SK-N-SH (cell line): ENCODE data around the gene PRKCH. TPM values are rescaled to one million over a fixed set of nuclear protein-coding genes. Genes with fewer than 3 reads are reported as not detected.

Experiments used
- CTCF ChIA-PET: fragments of 300-600, 350-600 bp; formaldehyde crosslinking; extraction: SDS; loops from one replicate; lab custom pipeline; 2021; lab: Yijun Ruan, JAX
- POLR2A ChIA-PET: fragments of 350-600 bp; sonication (Branson Sonifier 250); formaldehyde crosslinking; extraction: SDS; loops from one replicate; lab custom pipeline; 2020; ENCODE audit warnings: antibody characterized with exemption, inconsistent platforms; lab: Yijun Ruan, JAX
- DNase-seq: peaks from one replicate; pipeline ENCODE4 v3.0.0; 2012
- H2AFZ ChIP-seq: fragments of 200-600 bp; sonication (generic); 2 replicates; pipeline ENCODE4 v1.8.1; 2016; ENCODE audit warnings: antibody characterized with exemption, mild to moderate bottlenecking, low read depth
- H3F3A ChIP-seq: fragments of 200-600 bp; sonication (generic); replicated peaks from 2 replicates; pipeline ENCODE3; 2016; ENCODE audit warnings: antibody characterized with exemption, mild to moderate bottlenecking; ENCODE audit not compliant: insufficient read depth
- H3K27ac ChIP-seq, 2 experiments: fragments of 200-500 bp in 1 of 2; fragments of 200-600 bp in 1 of 2; sonication (Bioruptor generic) in 1 of 2; sonication (generic), shearing (Covaris generic) in 1 of 2; 2 replicates each; pipeline versions ENCODE4 v1.5.1 to v1.6.1; 2014 to 2016; ENCODE audit warnings: low read depth in 2 of 2, inconsistent platforms in 1 of 2, low read length in 1 of 2, mild to moderate bottlenecking in 1 of 2, mixed read lengths in 1 of 2
- H3K27me3 ChIP-seq: fragments of 200-600 bp; sonication (generic), shearing (Covaris generic); 2 replicates; pipeline ENCODE4 v1.6.1; 2016; ENCODE audit warnings: mixed run types; ENCODE audit not compliant: insufficient read depth
- H3K36me3 ChIP-seq, 2 experiments: fragments of 200-500 bp in 1 of 2; fragments of 200-600 bp in 1 of 2; sonication (Bioruptor generic) in 1 of 2; sonication (generic) in 1 of 2; replicated peaks in 1 of 2; 2 replicates each; pipeline versions ENCODE3 to v1.5.1; 2014 to 2016; ENCODE audit warnings: low read length in 1 of 2, mild to moderate bottlenecking in 1 of 2; ENCODE audit not compliant: insufficient read depth in 2 of 2, control insufficient read depth in 1 of 2
- H3K4me1 ChIP-seq, 2 experiments: fragments of 200-500 bp in 1 of 2; fragments of 200-600 bp in 1 of 2; sonication (Bioruptor generic) in 1 of 2; sonication (generic), shearing (Covaris generic) in 1 of 2; 2 replicates each; pipeline versions ENCODE4 v1.5.1 to v1.6.1; 2014 to 2016; ENCODE audit warnings: low read depth in 1 of 2, low read length in 1 of 2, mixed run types in 1 of 2; ENCODE audit not compliant: insufficient read depth in 2 of 2, control insufficient read depth in 1 of 2
- H3K4me2 ChIP-seq: fragments of 200-600 bp; sonication (generic), shearing (Covaris generic); 2 replicates; pipeline ENCODE4 v1.6.1; 2017; ENCODE audit warnings: mixed run types
- H3K4me3 ChIP-seq, 2 experiments: fragments of 200-500 bp in 1 of 2; fragments of 200-600 bp in 1 of 2; sonication (Bioruptor generic) in 1 of 2; sonication (generic), shearing (Covaris generic) in 1 of 2; 2 replicates each; pipeline versions ENCODE4 v1.5.1 to v1.8.1; 2014 to 2016; ENCODE audit warnings: low read depth in 2 of 2, inconsistent platforms in 1 of 2, low read length in 1 of 2, mild to moderate bottlenecking in 1 of 2, mixed read lengths in 1 of 2, moderate library complexity in 1 of 2
- H3K79me2 ChIP-seq: fragments of 200-600 bp; sonication (generic); 2 replicates; pipeline ENCODE4 v1.8.1; 2017; ENCODE audit warnings: mild to moderate bottlenecking; ENCODE audit not compliant: insufficient read depth
- H3K9ac ChIP-seq: fragments of 200-600 bp; sonication (generic); 2 replicates; pipeline ENCODE4 v1.6.1; 2017; ENCODE audit warnings: mixed run types
- H3K9me2 ChIP-seq: fragments of 200-600 bp; sonication (generic); 2 replicates; pipeline ENCODE4 v1.6.1; 2017; ENCODE audit warnings: mixed run types
- H3K9me3 ChIP-seq: fragments of 200-600 bp; sonication (generic); 2 replicates; pipeline ENCODE4 v1.6.1; 2017; ENCODE audit warnings: mixed run types, mild to moderate bottlenecking, moderate library complexity
- H4K20me1 ChIP-seq: fragments of 200-600 bp; sonication (generic); 2 replicates; pipeline ENCODE4 v1.6.1; 2017; ENCODE audit warnings: mild to moderate bottlenecking, mixed run types; ENCODE audit not compliant: insufficient read depth
- ELF1 ChIP-seq: IDR thresholded peaks from 2 replicates; pipeline ENCODE4 v1.4.0; 2012
- EP300 ChIP-seq, 2 experiments: IDR thresholded peaks; 2 replicates each; pipeline versions ENCODE4 v1.4.0 to v1.6.1; 2012; ENCODE audit warnings: borderline replicate concordance in 1 of 2, low read depth in 1 of 2, low read length in 1 of 2
- EZH2phosphoT487 ChIP-seq: fragments of 200-600 bp; sonication (generic); IDR thresholded peaks from 2 replicates; pipeline ENCODE4 v1.6.1; 2017; ENCODE audit warnings: low read depth, mixed run types, mild to moderate bottlenecking, antibody characterized with exemption, moderate library complexity, borderline replicate concordance
- FOSL2 ChIP-seq: IDR thresholded peaks from 2 replicates; pipeline ENCODE4 v1.4.0; 2012; ENCODE audit warnings: low read depth, mild to moderate bottlenecking, moderate library complexity, borderline replicate concordance
- FOXM1 ChIP-seq: IDR thresholded peaks from 2 replicates; pipeline ENCODE4 v1.4.0; 2012; ENCODE audit warnings: low read depth, mild to moderate bottlenecking
- GABPA ChIP-seq: IDR thresholded peaks from 2 replicates; pipeline ENCODE4 v1.4.0; 2012; ENCODE audit warnings: low read depth, mild to moderate bottlenecking
- MXI1 ChIP-seq: IDR thresholded peaks from 2 replicates; pipeline ENCODE4 v1.6.1; 2012; ENCODE audit warnings: mild to moderate bottlenecking, low read depth, low read length, improper control_type of control experiment
- POLR2AphosphoS5 ChIP-seq: IDR thresholded peaks from 2 replicates; pipeline ENCODE4 v1.6.1; 2012; ENCODE audit warnings: low read depth, low read length
- RAD21 ChIP-seq: IDR thresholded peaks from 2 replicates; pipeline ENCODE4 v1.6.1; 2012; ENCODE audit warnings: mild to moderate bottlenecking, low read length
- RFX5 ChIP-seq: IDR thresholded peaks from 2 replicates; pipeline ENCODE4 v1.6.1; 2012; ENCODE audit warnings: mild to moderate bottlenecking, improper control_type of control experiment, low read length
- RXRA ChIP-seq: IDR thresholded peaks from 2 replicates; pipeline ENCODE4 v1.4.0; 2012; ENCODE audit warnings: low read depth, mild to moderate bottlenecking, borderline replicate concordance
- SIN3A ChIP-seq: IDR thresholded peaks from 2 replicates; pipeline ENCODE4 v1.6.1; 2012; ENCODE audit warnings: low read depth, mild to moderate bottlenecking, low read length, moderate library complexity, borderline replicate concordance
- TAF1 ChIP-seq: IDR thresholded peaks from 2 replicates; pipeline ENCODE4 v1.6.1; 2012; ENCODE audit warnings: low read depth, mild to moderate bottlenecking, low read length, moderate library complexity, borderline replicate concordance
- TCF12 ChIP-seq: IDR thresholded peaks from 2 replicates; pipeline ENCODE4 v1.4.0; 2012
- TEAD4 ChIP-seq: IDR thresholded peaks from 2 replicates; pipeline ENCODE4 v1.4.0; 2012; ENCODE audit warnings: mild to moderate bottlenecking, borderline replicate concordance; ENCODE audit not compliant: insufficient read depth
- ZBTB33 ChIP-seq: IDR thresholded peaks from 2 replicates; pipeline ENCODE4 v1.4.0; 2012; ENCODE audit warnings: low read depth, borderline replicate concordance
- WGBS: methylation state at CpG from one replicate; pipeline ENCODE4 v1.1.6; 2017; ENCODE audit warnings: low lambda C conversion rate; 5-methylcytosine and 5-hydroxymethylcytosine counted together
- polyA plus RNA-seq, 3 experiments: library from polyadenylated mRNA; depleted of rRNA; stranded (reverse); fragments of >200 nt; gene quantifications; 2 replicates each; pipeline ENCODE4 v1.2.3, GENCODE V29; 2012
- TF ChIP-seq, protein P1 (sequence below): fragments of 150-350 bp; IDR thresholded peaks from 2 replicates; pipeline ENCODE4 v1.6.1; 2016; ENCODE audit warnings: mild to moderate bottlenecking, low read depth, low read length
- TF ChIP-seq, protein P2 (sequence below): IDR thresholded peaks from 2 replicates; pipeline ENCODE4 v1.4.0; 2012; ENCODE audit warnings: low read depth, borderline replicate concordance

PRKCH gene
- polyA plus RNA-seq, 1 of the 3 experiments (the other 2 are of a cell fraction), result 4.2 TPM

- Histone ChIP-seq H3K9ac (no peak overlapping the region), H3K9me3 (0 out of 2 replicates have a peak, but pooled peaks cover 9% of the 10 kb centered on the region), H3K4me3 (no peak overlapping the region), H3K4me2 (no peak overlapping the region), H3K27me3 (peaks cover 10% of the 10 kb centered on the region), H3K36me3 (no peaks in the 10 kb centered on the region), H3K4me1 (peaks cover 0 to 10% of the 10 kb centered on the region in 2 experiments; a peak in 1 of 4 replicates), H4K20me1 (no peaks in the 10 kb centered on the region), H3K9me2 (no peaks in the 10 kb centered on the region), H2AFZ (no peak overlapping the region), H3K27ac (no peak overlapping the region), H3F3A (no peaks in the 10 kb centered on the region), H3K79me2 (no peaks in the 10 kb centered on the region)
- TF ChIP-seq EP300 (IDR thresholded peaks at IDR 0.05; ENCODE audit: borderline replicate concordance in 1 of 2, low read depth in 1 of 2, low read length in 1 of 2), result no peak
- no peak for TF ChIP-seq MXI1
- TF ChIP-seq FOXM1, result no peak
- TF ChIP-seq ELF1, result no peak
- no peak for TF ChIP-seq TAF1
- TF ChIP-seq RAD21, result no peak
- no peak for TF ChIP-seq EZH2phosphoT487
- TF ChIP-seq, protein P1, sequence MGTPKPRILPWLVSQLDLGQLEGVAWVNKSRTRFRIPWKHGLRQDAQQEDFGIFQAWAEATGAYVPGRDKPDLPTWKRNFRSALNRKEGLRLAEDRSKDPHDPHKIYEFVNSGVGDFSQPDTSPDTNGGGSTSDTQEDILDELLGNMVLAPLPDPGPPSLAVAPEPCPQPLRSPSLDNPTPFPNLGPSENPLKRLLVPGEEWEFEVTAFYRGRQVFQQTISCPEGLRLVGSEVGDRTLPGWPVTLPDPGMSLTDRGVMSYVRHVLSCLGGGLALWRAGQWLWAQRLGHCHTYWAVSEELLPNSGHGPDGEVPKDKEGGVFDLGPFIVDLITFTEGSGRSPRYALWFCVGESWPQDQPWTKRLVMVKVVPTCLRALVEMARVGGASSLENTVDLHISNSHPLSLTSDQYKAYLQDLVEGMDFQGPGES, result no peak
- TF ChIP-seq RXRA, result no peak
- no peak for TF ChIP-seq TCF12
- no peak for TF ChIP-seq RFX5
- TF ChIP-seq POLR2AphosphoS5, result no peak
- no peak for TF ChIP-seq ZBTB33
- no peak for TF ChIP-seq TEAD4
- TF ChIP-seq SIN3A, result no peak
- no peak for TF ChIP-seq GABPA
- DNase-seq, result no peak
- ChIA-PET CTCF (no interaction called here), POLR2A (no interaction called here)
- WGBS, result 64% methylated on average over 6 of the region's 6 CpGs
Measured at GRCh38 chr14:61323970-61324369, 2.6 kb downstream of the PRKCH start.

- Histone ChIP-seq H3K27ac (no peak overlapping the region), H3F3A (no peaks in the 10 kb centered on the region), H2AFZ (no peak overlapping the region), H3K79me2 (no peaks in the 10 kb centered on the region), H3K9me3 (0 out of 2 replicates have a peak, but pooled peaks cover 9% of the 10 kb centered on the region), H3K4me3 (no peak overlapping the region), H3K36me3 (no peaks in the 10 kb centered on the region), H4K20me1 (no peaks in the 10 kb centered on the region), H3K4me1 (peaks cover 0 to 10% of the 10 kb centered on the region in 2 experiments; a peak in 1 of 4 replicates), H3K4me2 (no peak overlapping the region), H3K27me3 (peaks cover 10% of the 10 kb centered on the region), H3K9ac (no peak overlapping the region), H3K9me2 (no peaks in the 10 kb centered on the region)
- no peak for TF ChIP-seq FOSL2
- TF ChIP-seq EP300 (IDR thresholded peaks at IDR 0.05; ENCODE audit: borderline replicate concordance in 1 of 2, low read depth in 1 of 2, low read length in 1 of 2), result no peak
- TF ChIP-seq POLR2AphosphoS5, result no peak
- TF ChIP-seq RFX5, result no peak
- no peak for TF ChIP-seq MXI1
- TF ChIP-seq, protein P2, sequence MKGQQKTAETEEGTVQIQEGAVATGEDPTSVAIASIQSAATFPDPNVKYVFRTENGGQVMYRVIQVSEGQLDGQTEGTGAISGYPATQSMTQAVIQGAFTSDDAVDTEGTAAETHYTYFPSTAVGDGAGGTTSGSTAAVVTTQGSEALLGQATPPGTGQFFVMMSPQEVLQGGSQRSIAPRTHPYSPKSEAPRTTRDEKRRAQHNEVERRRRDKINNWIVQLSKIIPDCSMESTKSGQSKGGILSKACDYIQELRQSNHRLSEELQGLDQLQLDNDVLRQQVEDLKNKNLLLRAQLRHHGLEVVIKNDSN, result no peak
- WGBS, result 76% methylated on average over 1 of the region's 1 CpG
- no peak for DNase-seq
- ChIA-PET POLR2A (no interaction called here), CTCF (interaction anchor here (0.6 kb wide), 1 partner anchor 13 kb away, joined by 3 read pairs; no protein-coding TSS in a partner anchor)
Measured at GRCh38 chr14:61325166-61325565, 3.8 kb downstream of the PRKCH start.
